ENCODE data around the gene USH2A.

USH2A gene

GRCh38 chr1:216216305-216216704, 206.9 kb downstream of the USH2A start:
- no peaks in the 10 kb centered on the region for H3K9me3 ChIP-seq (ENCODE audit: insufficient read depth, low read depth, low read length)
- H3K9me2 ChIP-seq (replicated peaks; ENCODE audit: low read depth, low read length), result no peaks in the 10 kb centered on the region
- TF ChIP-seq CTCF (conservative IDR thresholded peaks at IDR 0.05; ENCODE audit: low read length) (no peak), EZH2phosphoT487 (IDR thresholded peaks at IDR 0.05; ENCODE audit: borderline replicate concordance) (no peak)

GRCh38 chr1:216215169-216215568, 208.1 kb downstream of the USH2A start:
- Histone ChIP-seq H3K79me2 (ENCODE audit: insufficient read depth, low read length) (no peaks in the 10 kb centered on the region), H4K20me1 (ENCODE audit: insufficient read depth, low read length, poor library complexity, severe bottlenecking) (no peaks in the 10 kb centered on the region), H3K9me2 (replicated peaks; ENCODE audit: low read depth, low read length) (no peaks in the 10 kb centered on the region), H3K9me3 (ENCODE audit: insufficient read depth, low read depth, low read length) (no peaks in the 10 kb centered on the region), H3K9ac (ENCODE audit: low read depth, low read length, poor library complexity, severe bottlenecking) (no peak overlapping the region), H3K4me2 (ENCODE audit: low read depth, low read length, poor library complexity, severe bottlenecking) (no peak overlapping the region), H3K4me1 (ENCODE audit: insufficient read depth, low read length, poor library complexity, severe bottlenecking) (no peaks in the 10 kb centered on the region), H3K27me3 (ENCODE audit: insufficient read depth, low read length, poor library complexity, severe bottlenecking) (no peaks in the 10 kb centered on the region), H3K36me3 (ENCODE audit: insufficient read depth, low read length) (no peaks in the 10 kb centered on the region), H3F3A (ENCODE audit: low read depth) (no peaks in the 10 kb centered on the region), H2AFZ (ENCODE audit: low read length) (no peak overlapping the region), H3K4me3 (ENCODE audit: low read length, poor library complexity, severe bottlenecking) (no peak overlapping the region)
- TF ChIP-seq CTCF (conservative IDR thresholded peaks at IDR 0.05; ENCODE audit: low read length) (no peak), EZH2phosphoT487 (IDR thresholded peaks at IDR 0.05; ENCODE audit: borderline replicate concordance) (no peak)

More at GRCh38 chr1:216216305-216216704, 206.9 kb downstream of the USH2A start:
- H3K27me3 ChIP-seq (ENCODE audit: insufficient read depth, low read length, poor library complexity, severe bottlenecking), result no peaks in the 10 kb centered on the region
- no peaks in the 10 kb centered on the region for H3K36me3 ChIP-seq (ENCODE audit: insufficient read depth, low read length)
- H3K4me3 ChIP-seq (ENCODE audit: low read length, poor library complexity, severe bottlenecking), result no peak overlapping the region
- no peaks in the 10 kb centered on the region for H3F3A ChIP-seq (ENCODE audit: low read depth)
- H3K4me1 ChIP-seq (ENCODE audit: insufficient read depth, low read length, poor library complexity, severe bottlenecking), result peaks cover under 1% of the 10 kb centered on the region
- H4K20me1 ChIP-seq (ENCODE audit: insufficient read depth, low read length, poor library complexity, severe bottlenecking), result no peaks in the 10 kb centered on the region
- no peak overlapping the region for H3K4me2 ChIP-seq (ENCODE audit: low read depth, low read length, poor library complexity, severe bottlenecking)
- no peak overlapping the region for H3K9ac ChIP-seq (ENCODE audit: low read depth, low read length, poor library complexity, severe bottlenecking)
- H2AFZ ChIP-seq (ENCODE audit: low read length), result no peak overlapping the region
- H3K79me2 ChIP-seq (ENCODE audit: insufficient read depth, low read length), result no peaks in the 10 kb centered on the region

- no peaks in the 10 kb centered on the region for H3K27me3 ChIP-seq (ENCODE audit: insufficient read depth, low read length, poor library complexity, severe bottlenecking)
- no peak overlapping the region for H3K4me2 ChIP-seq (ENCODE audit: low read depth, low read length, poor library complexity, severe bottlenecking)
- H3K9me2 ChIP-seq (replicated peaks; ENCODE audit: low read depth, low read length), result no peaks in the 10 kb centered on the region
- no peaks in the 10 kb centered on the region for H4K20me1 ChIP-seq (ENCODE audit: insufficient read depth, low read length, poor library complexity, severe bottlenecking)
- H3K36me3 ChIP-seq (ENCODE audit: insufficient read depth, low read length), result no peaks in the 10 kb centered on the region
- no peak overlapping the region for H3K4me3 ChIP-seq (ENCODE audit: low read length, poor library complexity, severe bottlenecking)
- H3K9me3 ChIP-seq (ENCODE audit: insufficient read depth, low read depth, low read length), result no peaks in the 10 kb centered on the region
- H3K4me1 ChIP-seq (ENCODE audit: insufficient read depth, low read length, poor library complexity, severe bottlenecking), result no peaks in the 10 kb centered on the region
- H3K79me2 ChIP-seq (ENCODE audit: insufficient read depth, low read length), result no peaks in the 10 kb centered on the region
- no peak overlapping the region for H2AFZ ChIP-seq (ENCODE audit: low read length)
- TF ChIP-seq CTCF (conservative IDR thresholded peaks at IDR 0.05; ENCODE audit: low read length), result no peak
- no peak for TF ChIP-seq EZH2phosphoT487 (IDR thresholded peaks at IDR 0.05; ENCODE audit: borderline replicate concordance)
- H3F3A ChIP-seq (ENCODE audit: low read depth), result no peaks in the 10 kb centered on the region
- H3K9ac ChIP-seq (ENCODE audit: low read depth, low read length, poor library complexity, severe bottlenecking), result no peak overlapping the region
These were observed 210.4 kb downstream of the USH2A start for GRCh38 chr1:216212826-216213225.
